Prostate gland (tissue), 2 donors: ENCODE measurements around the gene ZMYND11.

Experiments used
- POLR2AphosphoS5 ChIP-seq: sonication (generic); formaldehyde crosslinking; IDR thresholded peaks from one replicate; pipeline ENCODE4 v1.6.1; 2017; ENCODE audit warnings: antibody characterized with exemption
- TF ChIP-seq, protein P1 (sequence below), 4 experiments: fragments of 200-600 bp in 2 of 4; fragments of 450-650 bp in 2 of 4; sonication (generic) in 2 of 4; IDR thresholded peaks; 1 replicate in 3 of 4; 2 replicates in 1 of 4; pipeline ENCODE4 v1.5.1; 2016 to 2019; ENCODE audit warnings: antibody characterized with exemption in 4 of 4, mild to moderate bottlenecking in 2 of 4, moderate library complexity in 2 of 4

DNA sequence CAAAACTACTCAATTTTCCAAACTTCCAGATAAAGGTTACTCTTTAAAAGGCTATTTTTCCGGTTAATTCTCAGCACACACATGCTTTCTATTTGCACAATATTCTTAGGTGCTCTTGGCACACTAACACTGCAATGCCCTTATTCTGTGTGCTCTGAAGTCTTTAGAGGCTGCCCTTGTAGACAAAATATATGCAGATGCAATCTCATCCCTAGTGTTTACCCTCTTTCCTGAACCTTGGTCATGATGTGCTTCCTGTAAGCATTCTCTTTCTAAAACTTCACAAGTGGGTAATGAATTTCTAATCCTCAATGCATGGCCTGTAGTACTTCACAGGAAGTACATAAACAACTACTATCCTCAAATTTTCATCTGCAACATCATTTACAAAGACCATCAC is 45.1 kb upstream of the ZMYND11 start:
- no peak for TF ChIP-seq POLR2AphosphoS5
- TF ChIP-seq, protein P1, sequence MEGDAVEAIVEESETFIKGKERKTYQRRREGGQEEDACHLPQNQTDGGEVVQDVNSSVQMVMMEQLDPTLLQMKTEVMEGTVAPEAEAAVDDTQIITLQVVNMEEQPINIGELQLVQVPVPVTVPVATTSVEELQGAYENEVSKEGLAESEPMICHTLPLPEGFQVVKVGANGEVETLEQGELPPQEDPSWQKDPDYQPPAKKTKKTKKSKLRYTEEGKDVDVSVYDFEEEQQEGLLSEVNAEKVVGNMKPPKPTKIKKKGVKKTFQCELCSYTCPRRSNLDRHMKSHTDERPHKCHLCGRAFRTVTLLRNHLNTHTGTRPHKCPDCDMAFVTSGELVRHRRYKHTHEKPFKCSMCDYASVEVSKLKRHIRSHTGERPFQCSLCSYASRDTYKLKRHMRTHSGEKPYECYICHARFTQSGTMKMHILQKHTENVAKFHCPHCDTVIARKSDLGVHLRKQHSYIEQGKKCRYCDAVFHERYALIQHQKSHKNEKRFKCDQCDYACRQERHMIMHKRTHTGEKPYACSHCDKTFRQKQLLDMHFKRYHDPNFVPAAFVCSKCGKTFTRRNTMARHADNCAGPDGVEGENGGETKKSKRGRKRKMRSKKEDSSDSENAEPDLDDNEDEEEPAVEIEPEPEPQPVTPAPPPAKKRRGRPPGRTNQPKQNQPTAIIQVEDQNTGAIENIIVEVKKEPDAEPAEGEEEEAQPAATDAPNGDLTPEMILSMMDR (IDR thresholded peaks at IDR 0.05) = no peak
